HG02884 (cell line): ENCODE results near the gene EDC3.
"Not testable (repeated sequence)": the region's sequence is repeated elsewhere in the genome, so short reads cannot be mapped to it uniquely, and the experiment has no call there.

Source experiments
- ATAC-seq: cut with Tn5 transposase; IDR thresholded peaks from one replicate; pipeline ENCODE4 v1.9.1; 2021; ENCODE audit warnings: mild to moderate bottlenecking, moderate library complexity; ENCODE audit not compliant: unreplicated experiment

EDC3 gene

GRCh38 chr15:74612677-74613076, 83.1 kb downstream of the EDC3 start:
- no peak for ATAC-seq

GRCh38 chr15:74611834-74612233, 84.0 kb downstream of the EDC3 start:
- no peak for ATAC-seq

GRCh38 chr15:74611341-74611740, 84.5 kb downstream of the EDC3 start:
- no peak for ATAC-seq

- ATAC-seq: no peak
These were observed 85.4 kb downstream of the EDC3 start for GRCh38 chr15:74610302-74610951.

GRCh38 chr15:74609938-74610301, 85.9 kb downstream of the EDC3 start:
- ATAC-seq: no peak

GRCh38 chr15:74608786-74609185, 87.0 kb downstream of the EDC3 start:
- no peak for ATAC-seq

- ATAC-seq: no peak
These were observed 90.1 kb downstream of the EDC3 start for GRCh38 chr15:74605795-74606150.

GRCh38 chr15:74604983-74605794, 90.6 kb downstream of the EDC3 start:
- ATAC-seq: no peak

- ATAC-seq: no peak
These were observed 91.8 kb downstream of the EDC3 start for GRCh38 chr15:74603789-74604705.

GRCh38 chr15:74603026-74603788, 92.6 kb downstream of the EDC3 start:
- no peak for ATAC-seq

- no peak for ATAC-seq
These were observed 96.7 kb downstream of the EDC3 start for GRCh38 chr15:74599156-74599555.

- peak; percentile 76 for ATAC-seq
These were observed 97.5 kb downstream of the EDC3 start for GRCh38 chr15:74598126-74598842.

- ATAC-seq: not testable (repeated sequence)
These were observed 98.6 kb downstream of the EDC3 start for GRCh38 chr15:74597146-74597705.

- not testable (repeated sequence) for ATAC-seq
These were observed 99.1 kb downstream of the EDC3 start for GRCh38 chr15:74596736-74597135.

- no peak for ATAC-seq
These were observed 100.6 kb downstream of the EDC3 start for GRCh38 chr15:74595271-74595670.

GRCh38 chr15:74594455-74594854, 101.4 kb downstream of the EDC3 start:
- ATAC-seq: no peak

GRCh38 chr15:74593122-74593521, 102.7 kb downstream of the EDC3 start:
- no peak for ATAC-seq

- ATAC-seq: no peak
These were observed 103.6 kb downstream of the EDC3 start for GRCh38 chr15:74592222-74592621.

- no peak for ATAC-seq
These were observed 106.0 kb downstream of the EDC3 start for GRCh38 chr15:74589826-74590225.

GRCh38 chr15:74585857-74586256, 110.0 kb downstream of the EDC3 start:
- ATAC-seq: no peak
